ENCODE measurements around the gene SLC4A2.

- no peak for TF ChIP-seq CTCF (IDR thresholded peaks at IDR 0.05)
- TF ChIP-seq POLR2AphosphoS5 (IDR thresholded peaks at IDR 0.05; ENCODE audit: insufficient read depth in 1 of 2, low read depth in 1 of 2), result no peak
Measured at GRCh38 chr7:151061213-151062110, 2.1 kb downstream of the SLC4A2 start.
